Pancreas (tissue), 10 donors: ENCODE measurements around the gene GDPD4. TPM values are rescaled to one million over a fixed set of nuclear protein-coding genes. Genes with fewer than 3 reads are reported as not detected.

Experiments used
- ATAC-seq, 4 donors: fragments of 200-7000 bp; cut with Tn5 transposase; one replicate each; pipeline versions ENCODE4 v1.8.0 to v1.9.1; 2020; ENCODE audit warnings: mild to moderate bottlenecking in 4 of 4, moderate library complexity in 4 of 4
- DNase-seq, 6 donors: peaks; one replicate each; pipeline ENCODE4 v3.0.0-alpha.2; 2020
- FAIRE-seq: peaks from 2 replicates; lab custom pipeline; 2012; peaks lifted over from hg19 to GRCh38; lab: Jason Lieb, UNC
- H3K27ac ChIP-seq, 4 donors: fragments of 200-600 bp; sonication (generic); 1 replicate in 3 of 4; 2 replicates in 1 of 4; pipeline versions ENCODE4 v1.5.0 to v1.8.0; 2020
- H3K27me3 ChIP-seq, 4 donors: fragments of 200-600 bp; one replicate each; pipeline ENCODE4 v1.8.0; 2021
- H3K36me3 ChIP-seq, 3 donors: fragments of 200-600 bp; sonication (generic) in 1 of 3; one replicate each; pipeline versions ENCODE4 v1.5.0 to v1.8.0; 2020 to 2021
- H3K4me1 ChIP-seq, 3 donors: fragments of 200-600 bp; one replicate each; pipeline ENCODE4 v1.8.0; 2021
- H3K4me3 ChIP-seq, 4 donors: fragments of 200-600 bp; sonication (generic) in 2 of 4; one replicate each; pipeline versions ENCODE4 v1.5.0 to v1.8.0; 2020 to 2021
- H3K9me3 ChIP-seq, 4 donors: fragments of 200-600 bp; one replicate each; pipeline ENCODE4 v1.8.0; 2021
- WGBS, 2 donors: extraction: QIAGEN DNeasy Blood & Tissue Kit; methylation state at CpG; one replicate each; pipeline ENCODE4 v1.1.7; 2013; 5-methylcytosine and 5-hydroxymethylcytosine counted together
- intact Hi-C, 3 donors: fragments of 100-400 bp; cut with DNase I; formaldehyde crosslinking; loops; one replicate each; pipeline versions ENCODE4 v1.11.1 to v1.14.2; 2022
- polyA plus RNA-seq, 2 donors: library from polyadenylated mRNA; stranded (reverse); fragments of 200-250 nt; gene quantifications; one replicate each; pipeline ENCODE4 v1.2.3, GENCODE V29; 2013
- total RNA-seq, 6 donors: library from RNA; stranded (reverse); fragmentation: NEBNext Ultra II Directional in 4 of 6; extraction: Animal tissue kit (Norgen Biotek cat#: 25700) in 4 of 6; gene quantifications; one replicate each; pipeline versions ENCODE4 v1.2.1 to v1.2.4, GENCODE V29; 2021 to 2023
- TF ChIP-seq, protein P1 (sequence below), 4 donors: fragments of 200-600 bp; sonication (generic) in 3 of 4; IDR thresholded peaks; one replicate each; pipeline versions ENCODE4 v1.5.0 to v1.8.0; 2021; ENCODE audit warnings: antibody characterized with exemption in 4 of 4
- donor health status: healthy with polysubstance abuse.
- donor health status: DM: no; HTN: no; CAD: no; lungs with moderate emphysema.
- donor health status: DM: no; HTN: no; CAD: no.
- donor health status: control.
- donor health status: control.
- donor health status: Bipolar disorder and iron deficiency.
- donor health status: DM: yes; HTN: yes; CAD: no.
- donor health status: DM: no; HTN: no; CAD: no.
- donor health status: DM: no; HTN: no; CAD: no.
- donor health status: DM: yes; HTN: yes; CAD: no.

GDPD4 gene
- total and polyA plus RNA-seq, 8 donors, result not detected

DNA sequence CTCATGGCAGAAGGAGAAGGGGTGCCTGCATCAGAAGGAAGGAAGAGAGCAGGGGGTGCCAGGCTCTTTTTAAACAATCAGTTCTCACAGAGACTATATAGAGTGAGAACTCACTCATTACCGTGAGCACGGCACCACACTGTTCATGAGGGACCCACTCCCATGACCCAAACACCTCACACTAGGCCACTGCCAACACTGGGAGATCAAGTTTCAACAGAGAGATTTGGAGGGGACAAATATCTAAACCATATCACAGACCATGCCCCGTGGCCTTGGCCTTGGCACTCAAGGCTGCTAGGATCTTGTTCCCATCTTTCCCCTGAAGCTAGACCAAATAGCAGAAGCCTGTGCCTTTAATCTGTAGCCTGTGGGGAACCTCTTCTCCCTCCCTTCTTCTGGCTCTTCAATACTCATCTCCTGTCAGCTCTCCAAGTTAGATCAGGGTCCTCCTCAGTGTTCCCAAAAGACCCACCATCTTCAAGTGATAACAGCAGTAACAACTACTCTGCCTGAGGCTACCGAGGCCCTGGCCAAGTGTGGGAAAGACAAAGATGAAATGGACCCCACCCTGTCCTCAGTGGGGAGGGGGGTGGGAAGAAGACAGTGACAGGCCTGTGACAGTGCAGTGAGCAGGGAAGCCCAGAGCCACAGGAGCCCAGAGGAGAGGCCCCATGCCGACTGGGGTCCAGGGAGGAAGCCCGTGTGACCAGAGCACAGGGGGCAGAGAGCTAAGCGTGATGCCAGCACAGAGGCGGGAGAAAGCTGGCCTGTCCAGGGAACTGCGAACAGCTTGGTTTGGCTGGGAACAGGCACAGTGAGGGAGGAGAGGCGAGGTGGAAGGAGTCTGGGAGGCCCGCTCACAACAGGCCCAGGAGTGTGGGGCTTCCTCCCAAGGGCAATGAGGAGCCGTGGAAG lies 100.9 kb downstream of the GDPD4 start:
- Histone ChIP-seq H3K27ac (no peak overlapping the region), H3K36me3 (no peaks in the 10 kb centered on the region), H3K27me3 (no peaks in the 10 kb centered on the region), H3K4me1 (no peaks in the 10 kb centered on the region), H3K4me3 (no peak overlapping the region), H3K9me3 (no peaks in the 10 kb centered on the region)
- TF ChIP-seq, protein P1, sequence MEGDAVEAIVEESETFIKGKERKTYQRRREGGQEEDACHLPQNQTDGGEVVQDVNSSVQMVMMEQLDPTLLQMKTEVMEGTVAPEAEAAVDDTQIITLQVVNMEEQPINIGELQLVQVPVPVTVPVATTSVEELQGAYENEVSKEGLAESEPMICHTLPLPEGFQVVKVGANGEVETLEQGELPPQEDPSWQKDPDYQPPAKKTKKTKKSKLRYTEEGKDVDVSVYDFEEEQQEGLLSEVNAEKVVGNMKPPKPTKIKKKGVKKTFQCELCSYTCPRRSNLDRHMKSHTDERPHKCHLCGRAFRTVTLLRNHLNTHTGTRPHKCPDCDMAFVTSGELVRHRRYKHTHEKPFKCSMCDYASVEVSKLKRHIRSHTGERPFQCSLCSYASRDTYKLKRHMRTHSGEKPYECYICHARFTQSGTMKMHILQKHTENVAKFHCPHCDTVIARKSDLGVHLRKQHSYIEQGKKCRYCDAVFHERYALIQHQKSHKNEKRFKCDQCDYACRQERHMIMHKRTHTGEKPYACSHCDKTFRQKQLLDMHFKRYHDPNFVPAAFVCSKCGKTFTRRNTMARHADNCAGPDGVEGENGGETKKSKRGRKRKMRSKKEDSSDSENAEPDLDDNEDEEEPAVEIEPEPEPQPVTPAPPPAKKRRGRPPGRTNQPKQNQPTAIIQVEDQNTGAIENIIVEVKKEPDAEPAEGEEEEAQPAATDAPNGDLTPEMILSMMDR (IDR thresholded peaks at IDR 0.05), result no peak
- WGBS, 2 donors, result 79 to 87% methylated on average over 12 of the region's 12 CpGs
- FAIRE-seq (no peak), DNase-seq (peak in 4 of 6 donors; percentile 0 to 44 (median 16)), ATAC-seq (no peak)
- intact Hi-C loops, result no loop called here

DNA sequence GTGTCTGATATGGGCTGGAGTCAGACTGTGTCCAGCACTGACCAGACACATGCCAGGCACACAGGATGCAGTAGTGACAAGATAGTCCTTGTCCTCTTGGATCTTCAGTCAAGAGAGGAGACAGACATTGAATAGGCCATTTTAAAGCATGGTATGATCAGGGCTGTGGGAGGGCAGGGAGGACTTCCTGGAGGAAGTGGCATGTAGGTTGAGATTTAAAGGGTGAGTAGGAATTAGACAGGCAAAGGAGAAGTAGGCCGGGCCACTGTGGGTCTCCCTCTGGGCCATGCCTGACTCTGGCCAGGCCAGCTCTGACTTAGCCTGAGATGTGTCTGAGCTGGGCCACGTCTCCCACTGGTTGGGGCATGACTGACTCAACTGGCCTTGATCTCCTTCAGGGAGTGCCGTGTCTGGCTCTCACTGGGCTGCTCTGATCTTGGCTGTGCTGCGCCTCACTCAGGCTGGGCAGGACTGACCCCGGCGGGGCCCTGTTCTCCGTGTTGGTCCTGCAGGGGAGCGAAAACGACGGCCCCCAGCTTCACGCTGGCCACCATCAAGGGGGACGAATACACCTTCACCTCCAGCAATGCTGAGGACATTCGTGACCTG lies 102.2 kb downstream of the GDPD4 start:
- 95 to 97% methylated on average over 13 of the region's 13 CpGs for WGBS, 2 donors
- ATAC-seq (no peak), DNase-seq (peak in 3 of 6 donors; percentile 3 to 51 (median 50)), FAIRE-seq (no peak)
- TF ChIP-seq, protein P1 (IDR thresholded peaks at IDR 0.05), result no peak
- H3K9me3 ChIP-seq, result no peaks in the 10 kb centered on the region
- intact Hi-C loops, result loop anchor here in 2 of 3 donors (5.0 to 10.0 kb wide), 2 partner anchors 353 to 426 kb away; no protein-coding TSS in a partner anchor
- H3K4me1 ChIP-seq, result no peaks in the 10 kb centered on the region
- H3K27me3 ChIP-seq, result no peaks in the 10 kb centered on the region
- H3K27ac ChIP-seq, result no peak overlapping the region
- H3K4me3 ChIP-seq, result no peak overlapping the region
- H3K36me3 ChIP-seq, result no peaks in the 10 kb centered on the region

DNA sequence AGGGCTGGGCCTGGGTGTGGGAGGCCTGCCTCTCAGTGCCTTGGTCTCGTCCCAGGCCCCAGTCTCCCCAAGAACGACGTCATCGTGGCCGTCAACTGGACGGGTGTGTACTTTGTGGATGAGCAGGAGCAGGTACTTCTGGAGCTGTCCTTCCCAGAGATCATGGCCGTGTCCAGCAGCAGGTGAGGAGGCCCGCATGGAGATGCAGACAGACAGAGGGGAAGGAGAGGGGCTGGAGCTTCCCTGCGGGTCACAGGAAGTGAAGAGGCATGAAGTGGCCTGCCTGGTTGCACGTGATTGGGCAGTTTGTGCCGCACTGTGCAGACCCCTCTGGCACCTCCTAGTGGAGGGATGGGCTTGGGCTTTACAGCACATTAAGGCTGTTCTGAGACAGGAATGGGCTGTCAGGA lies 103.0 kb downstream of the GDPD4 start:
- no peaks in the 10 kb centered on the region for H3K4me1 ChIP-seq
- no peak for FAIRE-seq
- H3K36me3 ChIP-seq, result no peaks in the 10 kb centered on the region
- no peaks in the 10 kb centered on the region for H3K9me3 ChIP-seq
- intact Hi-C loops, result loop anchor here in 2 of 3 donors (5.0 to 10.0 kb wide), 2 partner anchors 354 to 426 kb away; no protein-coding TSS in a partner anchor
- no peaks in the 10 kb centered on the region for H3K27me3 ChIP-seq
- no peak overlapping the region for H3K4me3 ChIP-seq
- no peak overlapping the region for H3K27ac ChIP-seq
- peak in 1 of 4 donors; percentile 10 for ATAC-seq
- TF ChIP-seq, protein P1 (IDR thresholded peaks at IDR 0.05), result peak in 1 of 4 donors; percentile 6
- 89 to 93% methylated on average over 11 of the region's 11 CpGs for WGBS, 2 donors
- peak in 4 of 6 donors; percentile 13 to 45 (median 24) for DNase-seq

DNA sequence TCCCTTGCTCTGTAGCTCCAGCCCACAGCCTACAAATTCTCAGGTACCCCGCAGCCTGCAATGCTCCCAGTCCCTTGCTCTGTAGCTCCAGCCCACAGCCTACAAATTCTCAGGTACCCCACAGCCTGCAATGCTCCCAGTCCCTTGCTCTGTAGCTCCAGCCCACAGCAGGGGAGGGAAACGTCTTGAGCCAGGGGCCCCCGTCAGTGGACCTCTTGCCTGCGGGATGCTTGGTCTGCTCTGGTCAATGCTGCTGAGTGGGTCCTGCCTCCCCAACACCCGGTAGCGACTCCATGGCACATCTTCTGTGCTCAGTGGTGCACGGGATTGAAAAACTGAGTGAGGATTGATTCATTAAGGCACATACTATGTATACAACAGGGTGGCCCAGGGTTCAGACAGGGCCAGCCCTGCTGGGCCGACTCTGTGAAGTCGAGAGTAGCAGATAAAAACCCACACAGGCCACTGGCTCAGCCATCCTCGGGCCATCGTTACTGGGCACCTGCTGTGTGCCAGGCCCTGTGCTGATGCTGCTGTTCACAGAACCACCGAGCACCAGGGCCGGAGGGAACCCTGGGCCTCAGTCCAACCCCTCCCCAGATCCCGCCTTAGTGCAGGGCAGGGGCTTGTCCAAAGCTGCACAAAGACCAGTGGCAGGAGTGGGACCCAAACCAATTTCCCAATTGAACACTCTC lies 103.7 kb downstream of the GDPD4 start:
- intact Hi-C loops, result loop anchor here in 2 of 3 donors (5.0 to 10.0 kb wide), 2 partner anchors 355 to 427 kb away; no protein-coding TSS in a partner anchor
- DNase-seq, result peak in 2 of 6 donors; percentile 34 to 44

More for the DNA sequence above, 103.7 kb downstream of the GDPD4 start:
- H3K36me3 ChIP-seq, result no peaks in the 10 kb centered on the region
- FAIRE-seq (no peak), ATAC-seq (no peak)
- TF ChIP-seq, protein P1 (IDR thresholded peaks at IDR 0.05), result no peak
- 91 to 93% methylated on average over 14 of the region's 14 CpGs for WGBS, 2 donors
- H3K27ac ChIP-seq, result no peak overlapping the region
- no peaks in the 10 kb centered on the region for H3K4me1 ChIP-seq
- no peaks in the 10 kb centered on the region for H3K9me3 ChIP-seq
- H3K4me3 ChIP-seq, result no peak overlapping the region
- H3K27me3 ChIP-seq, result no peaks in the 10 kb centered on the region
